ENCODE data around the gene KIAA0586. TPM values are rescaled to one million over a fixed set of nuclear protein-coding genes. Genes with fewer than 3 reads are reported as not detected.

Gene KIAA0586
- 10.2 and 27.8 TPM in 2 replicates for total RNA-seq

GRCh38 chr14:58427281-58428117 is at the start of gene KIAA0586, which contains the start of gene TIMM9:
KIAA0586 (plus strand) TSS chr14:58427719; CDS start chr14:58428265, 546 bp downstream.
TIMM9 (minus strand) TSS chr14:58427531; CDS start chr14:58411945, 15,586 bp downstream.

GRCh38 chr14:58395812-58396788 is 31.4 kb upstream of the KIAA0586 start, which contains the start of gene TOMM20L:
TOMM20L (plus strand) TSS chr14:58395930; CDS start chr14:58395958, 28 bp downstream.

Small RNA genes within 50 kb of the gene (small RNA-seq; reads per million reads assigned to genes)
- not detected for gene HSBP1P1
- not detected for gene RF00019

Other genes starting within 250 kb of the KIAA0586 start
- 48.3 and 65.3 TPM in 2 replicates for gene ACTR10, start 227.6 kb upstream of the KIAA0586 start, total RNA-seq
- 51.4 and 88.3 TPM in 2 replicates for gene PSMA3, start 182.9 kb upstream of the KIAA0586 start, total RNA-seq
- 6.3 and 17.3 TPM in 2 replicates for gene ARID4A, start 129.2 kb upstream of the KIAA0586 start, total RNA-seq
- gene TOMM20L, start 31.8 kb upstream of the KIAA0586 start, total RNA-seq: not detected in 2 replicates
- 28.7 and 45.1 TPM in 2 replicates for gene TIMM9, start 188 bp upstream of the KIAA0586 start, total RNA-seq
- 41.2 and 232 TPM in 2 replicates for gene DACT1, start 210.2 kb downstream of the KIAA0586 start, total RNA-seq